ENCODE measurements around the gene ESRRA. TPM values are rescaled to one million over a fixed set of nuclear protein-coding genes. Genes with fewer than 3 reads are reported as not detected.

The ESRRA gene
- total and polyA plus RNA-seq, 9 of the 15 experiments (the other 6 are each of a cell fraction or from before 2014, with no cell fraction given) = 0.27 to 89.7 (median 23.7) TPM

GRCh38 chr11:64331569-64332371, 26.4 kb downstream of the ESRRA start (continued):
- TF ChIP-seq ZBTB33 (CRISPR knock-in tag; IDR thresholded peaks at IDR 0.05) (0 out of 2 replicates have a peak, but pooled peaks have one; percentile 55), GATAD2B (IDR thresholded peaks at IDR 0.05; ENCODE audit: borderline replicate concordance) (peak; percentile 82; the same call in 1 of the 2 replicates), NBN (IDR thresholded peaks at IDR 0.05; ENCODE audit: low read depth) (peak; percentile 90), ID3 (CRISPR knock-in tag; IDR thresholded peaks at IDR 0.05) (no peak), ID3 (tag; IDR thresholded peaks at IDR 0.05) (peak; percentile 85; the same call in 1 of the 2 replicates), SMC3 (conservative IDR thresholded peaks at IDR 0.05; ENCODE audit: insufficient read depth, low read depth, low read length) (0 out of 2 replicates have a peak, but pooled peaks have one; percentile 37), U2AF1 (optimal IDR thresholded peaks at IDR 0.05; ENCODE audit: low read depth, low read length) (no peak), PBX2 (CRISPR knock-in tag; IDR thresholded peaks at IDR 0.05; ENCODE audit: low read depth) (no peak), PBX2 (tag; conservative IDR thresholded peaks at IDR 0.05; ENCODE audit: low read depth) (0 out of 2 replicates have a peak, but pooled peaks have one; percentile 38), SMARCE1 (IDR thresholded peaks at IDR 0.05) (peak; percentile 93), ZNF780A (CRISPR knock-in tag; IDR thresholded peaks at IDR 0.05) (no peak), NONO (IDR thresholded peaks at IDR 0.05; ENCODE audit: low read depth in 2 of 2, low read length in 1 of 2) (0 out of 4 replicates have a peak, but pooled peaks of 1 of the 2 experiments have one; percentile 27), ZNF507 (tag; conservative IDR thresholded peaks at IDR 0.05) (no peak), ELF1 (tag; IDR thresholded peaks at IDR 0.05) (no peak), CBX2 (IDR thresholded peaks at IDR 0.05; ENCODE audit: insufficient read depth, low read length, poor library complexity, severe bottlenecking) (no peak), RHOXF2B (CRISPR knock-in tag; conservative IDR thresholded peaks at IDR 0.05) (no peak), BMI1 (IDR thresholded peaks at IDR 0.05; ENCODE audit: low read length) (no peak), EGR1 (conservative IDR thresholded peaks at IDR 0.05) (no peak), ZNF253 (CRISPR knock-in tag; conservative IDR thresholded peaks at IDR 0.05) (no peak), KLF6 (CRISPR knock-in tag; IDR thresholded peaks at IDR 0.05; ENCODE audit: borderline replicate concordance) (no peak), SETDB1 (IDR thresholded peaks at IDR 0.05; ENCODE audit: low read length) (no peak), GTF2B (IDR thresholded peaks at IDR 0.05; ENCODE audit: extremely low read depth, insufficient read length) (no peak), ZNF696 (CRISPR knock-in tag; conservative IDR thresholded peaks at IDR 0.05) (no peak)
